ENCODE data around the gene LECT2. TPM values are rescaled to one million over a fixed set of nuclear protein-coding genes. Genes with fewer than 3 reads are reported as not detected.

Gene LECT2
- total and polyA plus RNA-seq, 2 donors from 2014 or later, result not detected

GRCh38 chr5:135993880-135994636, 39.3 kb upstream of the LECT2 start:
- intact Hi-C loops (cut with DNase I), result no loop called here
- Histone ChIP-seq H3K27ac (ENCODE audit: low read depth in 2 of 2, low read length in 2 of 2) (no peak overlapping the region), H3K4me1 (ENCODE audit: control insufficient read depth in 2 of 3, insufficient read depth in 2 of 3, low read depth in 1 of 3, low read length in 3 of 3) (peaks cover 0 to 3% (median 0%) of the 10 kb centered on the region in 3 donors), H3K36me3 (ENCODE audit: control insufficient read depth in 2 of 3, insufficient read depth in 3 of 3, low read length in 3 of 3) (no peaks in the 10 kb centered on the region), H3K4me3 (ENCODE audit: low read length in 3 of 3) (no peak overlapping the region), H3K9me3 (ENCODE audit: control insufficient read depth in 2 of 3, insufficient read depth in 1 of 3, low read length in 3 of 3) (no peaks in the 10 kb centered on the region), H3K9ac (ENCODE audit: low read length in 3 of 3) (no peak overlapping the region), H3K27me3 (ENCODE audit: control insufficient read depth, insufficient read depth, low read length) (no peaks in the 10 kb centered on the region)
- FAIRE-seq (no peak), DNase-seq (peak in 3 of 5 donors; percentile 24 to 89 (median 69))
- no peak for TF ChIP-seq CTCF (IDR thresholded peaks at IDR 0.05; ENCODE audit: borderline replicate concordance, extremely low read depth, insufficient read depth)

- no peak for FAIRE-seq
- no peak overlapping the region for H3K9ac ChIP-seq (ENCODE audit: low read length in 3 of 3)
- H3K27me3 ChIP-seq (ENCODE audit: control insufficient read depth, insufficient read depth, low read length), result no peaks in the 10 kb centered on the region
- intact Hi-C loops (cut with DNase I), result no loop called here
- peaks cover 0 to 3% (median 0%) of the 10 kb centered on the region in 3 donors for H3K4me1 ChIP-seq (ENCODE audit: control insufficient read depth in 2 of 3, insufficient read depth in 2 of 3, low read depth in 1 of 3, low read length in 3 of 3)
- no peak for TF ChIP-seq CTCF (IDR thresholded peaks at IDR 0.05; ENCODE audit: borderline replicate concordance, extremely low read depth, insufficient read depth)
- no peak for DNase-seq
- H3K27ac ChIP-seq (ENCODE audit: low read depth in 2 of 2, low read length in 2 of 2), result no peak overlapping the region
- no peak overlapping the region for H3K4me3 ChIP-seq (ENCODE audit: low read length in 3 of 3)
- no peaks in the 10 kb centered on the region for H3K36me3 ChIP-seq (ENCODE audit: control insufficient read depth in 2 of 3, insufficient read depth in 3 of 3, low read length in 3 of 3)
- no peaks in the 10 kb centered on the region for H3K9me3 ChIP-seq (ENCODE audit: control insufficient read depth in 2 of 3, insufficient read depth in 1 of 3, low read length in 3 of 3)
Observed at GRCh38 chr5:135993335-135993879, 38.6 kb upstream of the LECT2 start.

- Histone ChIP-seq H3K27me3 (ENCODE audit: control insufficient read depth, insufficient read depth, low read length) (no peaks in the 10 kb centered on the region), H3K36me3 (ENCODE audit: control insufficient read depth in 2 of 3, insufficient read depth in 3 of 3, low read length in 3 of 3) (no peaks in the 10 kb centered on the region), H3K4me1 (ENCODE audit: control insufficient read depth in 2 of 3, insufficient read depth in 2 of 3, low read depth in 1 of 3, low read length in 3 of 3) (peaks cover 0 to 3% (median 0%) of the 10 kb centered on the region in 3 donors), H3K4me3 (ENCODE audit: low read length in 3 of 3) (no peak overlapping the region), H3K9ac (ENCODE audit: low read length in 3 of 3) (no peak overlapping the region), H3K9me3 (ENCODE audit: control insufficient read depth in 2 of 3, insufficient read depth in 1 of 3, low read length in 3 of 3) (no peaks in the 10 kb centered on the region), H3K27ac (ENCODE audit: low read depth in 2 of 2, low read length in 2 of 2) (no peak overlapping the region)
- intact Hi-C loops (cut with DNase I), result no loop called here
- DNase-seq (no peak), FAIRE-seq (no peak)
- no peak for TF ChIP-seq CTCF (IDR thresholded peaks at IDR 0.05; ENCODE audit: borderline replicate concordance, extremely low read depth, insufficient read depth)
Observed at GRCh38 chr5:135991429-135991828, 36.6 kb upstream of the LECT2 start.

All from kidney (tissue), 14 donors.